Liver (tissue), 9 donors: ENCODE results near the gene KNDC1. TPM values are rescaled to one million over a fixed set of nuclear protein-coding genes. Genes with fewer than 3 reads are reported as not detected.

Experiments
- DNase-seq: peaks from one replicate; pipeline ENCODE4 v3.0.0-alpha.2; 2017; ENCODE audit warnings: low spot score
- H3K27ac ChIP-seq, 2 donors: one replicate each; pipeline ENCODE4 v1.7.0; 2013; ENCODE audit warnings: inconsistent platforms in 2 of 2, low read length in 2 of 2, control low read depth in 1 of 2, low read depth in 1 of 2, mild to moderate bottlenecking in 1 of 2
- H3K27me3 ChIP-seq, 4 donors: one replicate each; pipeline versions ENCODE4 v1.6.1 to v1.7.0; 2013; ENCODE audit warnings: low read length in 3 of 4, inconsistent platforms in 1 of 4, mild to moderate bottlenecking in 1 of 4, moderate library complexity in 1 of 4; ENCODE audit not compliant: control insufficient read depth in 4 of 4, insufficient read depth in 4 of 4
- H3K36me3 ChIP-seq, 4 donors: one replicate each; pipeline versions ENCODE4 v1.6.1 to v1.7.0; 2013; ENCODE audit warnings: low read length in 3 of 4, mild to moderate bottlenecking in 3 of 4, low read depth in 1 of 4, moderate library complexity in 1 of 4; ENCODE audit not compliant: control insufficient read depth in 4 of 4, insufficient read depth in 3 of 4
- H3K4me1 ChIP-seq, 4 donors: one replicate each; pipeline versions ENCODE4 v1.6.1 to v1.7.0; 2013; ENCODE audit warnings: low read length in 3 of 4, mild to moderate bottlenecking in 3 of 4, moderate library complexity in 1 of 4; ENCODE audit not compliant: control insufficient read depth in 4 of 4, insufficient read depth in 4 of 4
- H3K4me3 ChIP-seq, 3 donors: one replicate each; pipeline versions ENCODE4 v1.6.1 to v1.7.0; 2013; ENCODE audit warnings: low read length in 3 of 3, control low read depth in 1 of 3, low read depth in 1 of 3, mild to moderate bottlenecking in 1 of 3
- H3K9ac ChIP-seq, 2 donors: one replicate each; pipeline ENCODE4 v1.7.0; 2013; ENCODE audit warnings: low read length in 2 of 2, mild to moderate bottlenecking in 2 of 2, moderate library complexity in 2 of 2, control low read depth in 1 of 2, low read depth in 1 of 2
- H3K9me3 ChIP-seq, 4 donors: one replicate each; pipeline versions ENCODE4 v1.6.1 to v1.7.0; 2013; ENCODE audit warnings: low read length in 3 of 4; ENCODE audit not compliant: control insufficient read depth in 4 of 4
- EGR1 ChIP-seq, 2 donors: IDR thresholded peaks; 2 replicates each; pipeline ENCODE4 v1.6.1; 2016 to 2018; ENCODE audit warnings: antibody characterized with exemption in 2 of 2, low read depth in 2 of 2
- GABPA ChIP-seq, 2 donors: IDR thresholded peaks in 1 of 2; conservative IDR thresholded peaks in 1 of 2; 2 replicates each; pipeline ENCODE4 v1.6.1; 2016; ENCODE audit warnings: antibody characterized with exemption in 2 of 2, mild to moderate bottlenecking in 1 of 2, moderate library complexity in 1 of 2
- HNF4A ChIP-seq, 2 donors: conservative IDR thresholded peaks; 2 replicates each; pipeline ENCODE4 v1.6.1; 2016; ENCODE audit warnings: antibody characterized with exemption in 2 of 2, mild to moderate bottlenecking in 2 of 2
- HNF4G ChIP-seq: IDR thresholded peaks from 2 replicates; pipeline ENCODE4 v1.6.1; 2016; ENCODE audit warnings: antibody characterized with exemption
- JUND ChIP-seq, 2 donors: IDR thresholded peaks; 2 replicates each; pipeline ENCODE4 v1.6.1; 2016; ENCODE audit warnings: antibody characterized with exemption in 2 of 2
- MAX ChIP-seq: IDR thresholded peaks from 2 replicates; pipeline ENCODE4 v1.6.1; 2016; ENCODE audit warnings: antibody characterized with exemption
- NR2F2 ChIP-seq: IDR thresholded peaks from 2 replicates; pipeline ENCODE4 v1.6.1; 2016; ENCODE audit warnings: antibody characterized with exemption
- RAD21 ChIP-seq, 2 donors: IDR thresholded peaks; 2 replicates each; pipeline ENCODE4 v1.6.1; 2016; ENCODE audit warnings: antibody characterized with exemption in 2 of 2, mild to moderate bottlenecking in 2 of 2
- RXRA ChIP-seq, 2 donors: IDR thresholded peaks; 2 replicates each; pipeline ENCODE4 v1.6.1; 2017 to 2018; ENCODE audit warnings: antibody characterized with exemption in 2 of 2, mild to moderate bottlenecking in 1 of 2
- SP1 ChIP-seq: IDR thresholded peaks from 2 replicates; pipeline ENCODE4 v1.6.1; 2018; ENCODE audit warnings: antibody characterized with exemption, mild to moderate bottlenecking
- TAF1 ChIP-seq: conservative IDR thresholded peaks from 2 replicates; pipeline ENCODE4 v1.6.1; 2016; ENCODE audit warnings: antibody characterized with exemption, mild to moderate bottlenecking
- YY1 ChIP-seq: IDR thresholded peaks from 2 replicates; pipeline ENCODE4 v1.6.1; 2016; ENCODE audit warnings: antibody characterized with exemption, mild to moderate bottlenecking
- WGBS: extraction: QIAGEN DNeasy Blood & Tissue Kit; methylation state at CpG from one replicate; pipeline ENCODE4 v1.1.7; 2013; 5-methylcytosine and 5-hydroxymethylcytosine counted together
- polyA plus RNA-seq, 2 donors: library from polyadenylated mRNA; stranded (reverse) in 1 of 2; unstranded in 1 of 2; fragments of 200-250 nt in 1 of 2; fragments of >200 nt in 1 of 2; fragmentation: Nextera tagmentation in 1 of 2; extraction: Ambion mirVana in 1 of 2; gene quantifications; one replicate each; pipeline versions ENCODE4 v1.2.1 to v1.2.3, GENCODE V29; 2013 to 2015
- total RNA-seq, 2 donors: library from RNA; depleted of rRNA; stranded (reverse); fragments of >200 nt; gene quantifications; one replicate each; pipeline ENCODE4 v1.2.3, GENCODE V29; 2014
- TF ChIP-seq, protein P1 (sequence below): fragments of 150-350 bp; IDR thresholded peaks from 2 replicates; pipeline ENCODE4 v1.5.1; 2017; ENCODE audit warnings: improper control_type of control experiment, low read depth, low read length; ENCODE audit not compliant: missing input control
- TF ChIP-seq, protein P2 (sequence below): IDR thresholded peaks from 2 replicates; pipeline ENCODE4 v1.6.1; 2016; ENCODE audit warnings: antibody characterized with exemption, mild to moderate bottlenecking
- TF ChIP-seq, protein P3 (sequence below): IDR thresholded peaks from 2 replicates; pipeline ENCODE4 v1.6.1; 2016; ENCODE audit warnings: antibody characterized with exemption
- donor health status: healthy.
- donor health status: healthy.
- donor health status: healthy.
- donor health status: healthy.
- donor health status: healthy.

Gene KNDC1
- total and polyA plus RNA-seq, 4 donors: 0.53 to 12.9 (median 4.3) TPM

DNA sequence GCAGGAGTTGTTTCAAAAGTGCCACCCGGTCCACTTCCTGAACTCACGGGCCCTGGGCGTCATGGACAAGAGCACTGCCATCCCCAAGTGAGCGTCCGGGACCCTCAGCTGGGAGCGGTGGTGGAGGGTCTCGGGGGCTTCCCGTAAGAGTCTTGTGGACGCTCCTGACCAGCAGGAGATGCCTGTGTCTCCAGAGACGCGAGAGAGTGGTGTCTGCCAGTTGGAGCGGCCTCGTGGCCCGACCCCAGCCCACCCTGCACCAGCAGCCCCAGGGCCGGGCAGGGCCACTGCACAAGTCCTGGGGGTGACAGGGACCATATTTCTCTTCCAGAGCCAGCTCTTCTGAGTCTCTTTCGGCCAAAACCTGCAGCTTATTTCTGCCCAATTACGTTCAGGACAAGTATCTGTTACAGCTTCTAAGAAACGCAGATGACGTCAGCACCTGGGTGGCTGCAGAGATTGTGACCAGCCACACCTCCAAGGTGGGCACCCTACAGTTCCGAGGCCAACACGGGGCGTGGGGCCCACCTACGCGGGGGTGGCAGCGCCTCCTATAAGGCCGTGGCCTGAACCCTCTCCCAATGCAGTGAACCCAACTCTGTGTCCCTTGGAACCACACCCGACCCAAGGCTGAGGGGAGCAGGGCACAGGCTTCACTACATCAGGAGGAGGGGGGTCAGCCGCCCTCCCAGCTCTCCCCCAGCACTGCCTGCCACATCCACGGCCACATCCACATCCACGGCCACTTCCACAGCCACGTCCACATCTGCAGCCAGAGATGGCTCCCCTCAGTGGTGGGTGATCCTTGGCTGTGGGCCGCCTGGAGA, 53.8 kb downstream of the KNDC1 start:
- Histone ChIP-seq H3K4me1 (no peaks in the 10 kb centered on the region), H3K27me3 (peaks cover 0 to 2% (median 0%) of the 10 kb centered on the region in 4 donors), H3K4me3 (no peak overlapping the region), H3K9me3 (no peaks in the 10 kb centered on the region), H3K27ac (no peak overlapping the region), H3K36me3 (no peaks in the 10 kb centered on the region), H3K9ac (no peak overlapping the region)
- TF ChIP-seq NR2F2 (no peak), RXRA (IDR thresholded peaks at IDR 0.05) (no peak), YY1 (no peak), MAX (no peak), EGR1 (IDR thresholded peaks at IDR 0.05; ENCODE audit: low read depth in 2 of 2) (no peak), SP1 (no peak), GABPA (IDR thresholded peaks at IDR 0.05 in 1 of 2, conservative IDR thresholded peaks at IDR 0.05 in 1 of 2) (no peak), RAD21 (IDR thresholded peaks at IDR 0.05) (no peak), HNF4G (no peak), TAF1 (no peak), HNF4A (conservative IDR thresholded peaks at IDR 0.05) (no peak), JUND (IDR thresholded peaks at IDR 0.05) (no peak)
- TF ChIP-seq, protein P1, sequence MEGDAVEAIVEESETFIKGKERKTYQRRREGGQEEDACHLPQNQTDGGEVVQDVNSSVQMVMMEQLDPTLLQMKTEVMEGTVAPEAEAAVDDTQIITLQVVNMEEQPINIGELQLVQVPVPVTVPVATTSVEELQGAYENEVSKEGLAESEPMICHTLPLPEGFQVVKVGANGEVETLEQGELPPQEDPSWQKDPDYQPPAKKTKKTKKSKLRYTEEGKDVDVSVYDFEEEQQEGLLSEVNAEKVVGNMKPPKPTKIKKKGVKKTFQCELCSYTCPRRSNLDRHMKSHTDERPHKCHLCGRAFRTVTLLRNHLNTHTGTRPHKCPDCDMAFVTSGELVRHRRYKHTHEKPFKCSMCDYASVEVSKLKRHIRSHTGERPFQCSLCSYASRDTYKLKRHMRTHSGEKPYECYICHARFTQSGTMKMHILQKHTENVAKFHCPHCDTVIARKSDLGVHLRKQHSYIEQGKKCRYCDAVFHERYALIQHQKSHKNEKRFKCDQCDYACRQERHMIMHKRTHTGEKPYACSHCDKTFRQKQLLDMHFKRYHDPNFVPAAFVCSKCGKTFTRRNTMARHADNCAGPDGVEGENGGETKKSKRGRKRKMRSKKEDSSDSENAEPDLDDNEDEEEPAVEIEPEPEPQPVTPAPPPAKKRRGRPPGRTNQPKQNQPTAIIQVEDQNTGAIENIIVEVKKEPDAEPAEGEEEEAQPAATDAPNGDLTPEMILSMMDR: no peak
- TF ChIP-seq, protein P2, sequence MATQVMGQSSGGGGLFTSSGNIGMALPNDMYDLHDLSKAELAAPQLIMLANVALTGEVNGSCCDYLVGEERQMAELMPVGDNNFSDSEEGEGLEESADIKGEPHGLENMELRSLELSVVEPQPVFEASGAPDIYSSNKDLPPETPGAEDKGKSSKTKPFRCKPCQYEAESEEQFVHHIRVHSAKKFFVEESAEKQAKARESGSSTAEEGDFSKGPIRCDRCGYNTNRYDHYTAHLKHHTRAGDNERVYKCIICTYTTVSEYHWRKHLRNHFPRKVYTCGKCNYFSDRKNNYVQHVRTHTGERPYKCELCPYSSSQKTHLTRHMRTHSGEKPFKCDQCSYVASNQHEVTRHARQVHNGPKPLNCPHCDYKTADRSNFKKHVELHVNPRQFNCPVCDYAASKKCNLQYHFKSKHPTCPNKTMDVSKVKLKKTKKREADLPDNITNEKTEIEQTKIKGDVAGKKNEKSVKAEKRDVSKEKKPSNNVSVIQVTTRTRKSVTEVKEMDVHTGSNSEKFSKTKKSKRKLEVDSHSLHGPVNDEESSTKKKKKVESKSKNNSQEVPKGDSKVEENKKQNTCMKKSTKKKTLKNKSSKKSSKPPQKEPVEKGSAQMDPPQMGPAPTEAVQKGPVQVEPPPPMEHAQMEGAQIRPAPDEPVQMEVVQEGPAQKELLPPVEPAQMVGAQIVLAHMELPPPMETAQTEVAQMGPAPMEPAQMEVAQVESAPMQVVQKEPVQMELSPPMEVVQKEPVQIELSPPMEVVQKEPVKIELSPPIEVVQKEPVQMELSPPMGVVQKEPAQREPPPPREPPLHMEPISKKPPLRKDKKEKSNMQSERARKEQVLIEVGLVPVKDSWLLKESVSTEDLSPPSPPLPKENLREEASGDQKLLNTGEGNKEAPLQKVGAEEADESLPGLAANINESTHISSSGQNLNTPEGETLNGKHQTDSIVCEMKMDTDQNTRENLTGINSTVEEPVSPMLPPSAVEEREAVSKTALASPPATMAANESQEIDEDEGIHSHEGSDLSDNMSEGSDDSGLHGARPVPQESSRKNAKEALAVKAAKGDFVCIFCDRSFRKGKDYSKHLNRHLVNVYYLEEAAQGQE: no peak
- TF ChIP-seq, protein P3, sequence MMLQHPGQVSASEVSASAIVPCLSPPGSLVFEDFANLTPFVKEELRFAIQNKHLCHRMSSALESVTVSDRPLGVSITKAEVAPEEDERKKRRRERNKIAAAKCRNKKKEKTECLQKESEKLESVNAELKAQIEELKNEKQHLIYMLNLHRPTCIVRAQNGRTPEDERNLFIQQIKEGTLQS: no peak
- no peak for DNase-seq
- WGBS: 77% methylated on average over 32 of the region's 32 CpGs
